Measurements from ENCODE around the gene MROH2A. TPM values are rescaled to one million over a fixed set of nuclear protein-coding genes. Genes with fewer than 3 reads are reported as not detected.

Gene MROH2A
- polyA plus RNA-seq, 1 experiment = not detected

GRCh38 chr2:233792720-233793119 lies 14.6 kb downstream of the MROH2A start:
- ChIA-PET CTCF (no interaction called here), POLR2A (no interaction called here)
- H3K36me3 ChIP-seq (ENCODE audit: control insufficient read depth, insufficient read depth, low read length) = no peaks in the 10 kb centered on the region

GRCh38 chr2:233793465-233794127 lies 15.5 kb downstream of the MROH2A start:
- ChIA-PET CTCF (no interaction called here), POLR2A (no interaction called here)
- Histone ChIP-seq H3K4me3 (ENCODE audit: low read depth, low read length) (no peak overlapping the region), H3K36me3 (ENCODE audit: control insufficient read depth, insufficient read depth, low read length) (no peaks in the 10 kb centered on the region), H3K27me3 (ENCODE audit: control insufficient read depth, insufficient read depth, low read length) (no peaks in the 10 kb centered on the region)
- no peak for DNase-seq (ENCODE audit: low read depth)
- no peak for TF ChIP-seq CTCF (IDR thresholded peaks at IDR 0.05; ENCODE audit: insufficient read depth, low read depth, low read length)

More at GRCh38 chr2:233792720-233793119, 14.6 kb downstream of the MROH2A start:
- Histone ChIP-seq H3K4me3 (ENCODE audit: low read depth, low read length) (no peak overlapping the region), H3K27me3 (ENCODE audit: control insufficient read depth, insufficient read depth, low read length) (no peaks in the 10 kb centered on the region)
- DNase-seq (ENCODE audit: low read depth) = no peak
- TF ChIP-seq CTCF (IDR thresholded peaks at IDR 0.05; ENCODE audit: insufficient read depth, low read depth, low read length) = no peak

GRCh38 chr2:233794128-233794658 lies 16.1 kb downstream of the MROH2A start:
- H3K36me3 ChIP-seq (ENCODE audit: control insufficient read depth, insufficient read depth, low read length) = no peaks in the 10 kb centered on the region
- no peak for DNase-seq (ENCODE audit: low read depth)
- TF ChIP-seq CTCF (IDR thresholded peaks at IDR 0.05; ENCODE audit: insufficient read depth, low read depth, low read length) = no peak
- no peaks in the 10 kb centered on the region for H3K27me3 ChIP-seq (ENCODE audit: control insufficient read depth, insufficient read depth, low read length)
- H3K4me3 ChIP-seq (ENCODE audit: low read depth, low read length) = no peak overlapping the region
- ChIA-PET CTCF (no interaction called here), POLR2A (no interaction called here)

GRCh38 chr2:233795735-233796171 lies 17.6 kb downstream of the MROH2A start:
- no peak for TF ChIP-seq CTCF (IDR thresholded peaks at IDR 0.05; ENCODE audit: insufficient read depth, low read depth, low read length)
- H3K36me3 ChIP-seq (ENCODE audit: control insufficient read depth, insufficient read depth, low read length) = no peaks in the 10 kb centered on the region
- no peaks in the 10 kb centered on the region for H3K27me3 ChIP-seq (ENCODE audit: control insufficient read depth, insufficient read depth, low read length)
- ChIA-PET POLR2A (no interaction called here), CTCF (no interaction called here)
- H3K4me3 ChIP-seq (ENCODE audit: low read depth, low read length) = no peak overlapping the region
- no peak for DNase-seq (ENCODE audit: low read depth)

- Histone ChIP-seq H3K4me3 (ENCODE audit: low read depth, low read length) (no peak overlapping the region), H3K27me3 (ENCODE audit: control insufficient read depth, insufficient read depth, low read length) (no peaks in the 10 kb centered on the region), H3K36me3 (ENCODE audit: control insufficient read depth, insufficient read depth, low read length) (no peaks in the 10 kb centered on the region)
- ChIA-PET CTCF (no interaction called here), POLR2A (no interaction called here)
- DNase-seq (ENCODE audit: low read depth) = no peak
- no peak for TF ChIP-seq CTCF (IDR thresholded peaks at IDR 0.05; ENCODE audit: insufficient read depth, low read depth, low read length)
These were observed 18.1 kb downstream of the MROH2A start for GRCh38 chr2:233796254-233796653.

Measured in BJ (cell line).